Fibroblast of the aortic adventitia (primary cell): ENCODE results near the gene UQCRC1. TPM values are rescaled to one million over a fixed set of nuclear protein-coding genes. Genes with fewer than 3 reads are reported as not detected.

ENCODE experiments used
- DNase-seq: peaks from one replicate; pipeline ENCODE4 v3.0.0-alpha.2; 2010; ENCODE audit warnings: low read depth
- H3K4me3 ChIP-seq: 2 replicates; pipeline ENCODE4 v1.5.1; 2011; ENCODE audit warnings: low read depth, mild to moderate bottlenecking, control low read depth, low read length, moderate library complexity
- total RNA-seq: library from RNA; depleted of rRNA; stranded (reverse); fragments of >200 nt; gene quantifications from 2 replicates; pipeline ENCODE4 v1.2.3, GENCODE V29; 2012; ENCODE audit warnings: low replicate concordance
- TF ChIP-seq, protein P1 (sequence below): IDR thresholded peaks from 2 replicates; pipeline ENCODE4 v1.5.1; 2011; ENCODE audit warnings: mild to moderate bottlenecking, low read length, control low read depth, inconsistent platforms; ENCODE audit not compliant: insufficient read depth

UQCRC1 gene
- total RNA-seq, 1 donor: 196 TPM

DNA sequence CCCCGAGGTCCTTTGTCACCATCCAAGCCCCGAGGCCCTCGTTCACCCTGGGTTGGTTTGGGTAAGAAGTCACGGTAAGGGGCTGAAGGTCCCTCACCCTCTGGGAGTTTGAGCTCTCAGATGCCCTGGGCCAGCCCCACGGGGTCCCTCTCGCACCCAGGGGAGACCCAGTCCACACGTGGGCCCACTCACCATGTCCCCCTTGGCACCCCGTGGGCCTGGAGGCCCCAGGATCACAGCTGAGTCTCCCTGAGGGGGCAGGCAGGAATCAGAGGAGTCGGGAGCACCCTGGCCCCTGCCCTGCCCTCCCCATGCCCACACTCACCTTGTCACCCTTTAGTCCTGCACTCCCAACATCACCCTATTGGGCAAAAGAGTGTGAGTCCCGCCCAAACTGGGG, 40.0 kb downstream of the UQCRC1 start:
- TF ChIP-seq, protein P1, sequence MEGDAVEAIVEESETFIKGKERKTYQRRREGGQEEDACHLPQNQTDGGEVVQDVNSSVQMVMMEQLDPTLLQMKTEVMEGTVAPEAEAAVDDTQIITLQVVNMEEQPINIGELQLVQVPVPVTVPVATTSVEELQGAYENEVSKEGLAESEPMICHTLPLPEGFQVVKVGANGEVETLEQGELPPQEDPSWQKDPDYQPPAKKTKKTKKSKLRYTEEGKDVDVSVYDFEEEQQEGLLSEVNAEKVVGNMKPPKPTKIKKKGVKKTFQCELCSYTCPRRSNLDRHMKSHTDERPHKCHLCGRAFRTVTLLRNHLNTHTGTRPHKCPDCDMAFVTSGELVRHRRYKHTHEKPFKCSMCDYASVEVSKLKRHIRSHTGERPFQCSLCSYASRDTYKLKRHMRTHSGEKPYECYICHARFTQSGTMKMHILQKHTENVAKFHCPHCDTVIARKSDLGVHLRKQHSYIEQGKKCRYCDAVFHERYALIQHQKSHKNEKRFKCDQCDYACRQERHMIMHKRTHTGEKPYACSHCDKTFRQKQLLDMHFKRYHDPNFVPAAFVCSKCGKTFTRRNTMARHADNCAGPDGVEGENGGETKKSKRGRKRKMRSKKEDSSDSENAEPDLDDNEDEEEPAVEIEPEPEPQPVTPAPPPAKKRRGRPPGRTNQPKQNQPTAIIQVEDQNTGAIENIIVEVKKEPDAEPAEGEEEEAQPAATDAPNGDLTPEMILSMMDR: no peak
- DNase-seq: no peak

DNA sequence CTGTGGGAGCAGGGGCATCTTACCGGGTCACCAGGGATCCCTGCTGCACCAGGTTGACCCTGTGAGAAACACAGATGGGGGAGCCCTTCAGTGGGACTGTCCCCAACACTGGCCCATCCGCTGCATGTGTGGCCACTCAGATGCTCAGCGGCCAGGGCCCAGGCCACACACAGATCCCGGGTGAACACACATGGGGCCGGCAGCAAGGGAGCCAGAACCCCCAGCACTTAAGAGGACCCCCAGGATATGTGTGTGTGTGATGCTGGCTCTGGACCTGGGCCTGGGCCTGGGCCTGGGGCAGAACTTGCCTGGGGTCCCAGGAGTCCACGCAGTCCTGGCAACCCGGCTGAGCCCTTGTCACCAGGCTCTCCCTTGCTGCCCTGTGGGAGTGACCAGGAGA, 41.0 kb downstream of the UQCRC1 start:
- H3K4me3 ChIP-seq: no peak overlapping the region
- no peak for DNase-seq
- TF ChIP-seq, protein P1: no peak

More for the DNA sequence above, 40.0 kb downstream of the UQCRC1 start:
- H3K4me3 ChIP-seq: no peak overlapping the region

GRCh38 chr3:48567500-48567899, 41.9 kb downstream of the UQCRC1 start:
- DNase-seq: no peak
- TF ChIP-seq, protein P1: no peak
- H3K4me3 ChIP-seq: no peak overlapping the region

- no peak for DNase-seq
- no peak overlapping the region for H3K4me3 ChIP-seq
- TF ChIP-seq, protein P1: no peak
Observed at GRCh38 chr3:48567090-48567489, 42.4 kb downstream of the UQCRC1 start.

GRCh38 chr3:48566401-48566760, 43.1 kb downstream of the UQCRC1 start:
- DNase-seq: no peak
- TF ChIP-seq, protein P1: no peak
- no peak overlapping the region for H3K4me3 ChIP-seq

- TF ChIP-seq, protein P1: no peak
- DNase-seq: peak; percentile 60
- H3K4me3 ChIP-seq: no peak overlapping the region
Observed at GRCh38 chr3:48565591-48566400, 43.6 kb downstream of the UQCRC1 start.
